GM19193 (cell line): ENCODE results near the gene CREB3L1.

Source experiments
- POLR2A ChIP-seq: IDR thresholded peaks from 4 replicates; pipeline ENCODE4 v1.6.1; 2011; ENCODE audit not compliant: insufficient read depth, insufficient read length; ENCODE audit errors: extremely low read depth

Gene CREB3L1

DNA sequence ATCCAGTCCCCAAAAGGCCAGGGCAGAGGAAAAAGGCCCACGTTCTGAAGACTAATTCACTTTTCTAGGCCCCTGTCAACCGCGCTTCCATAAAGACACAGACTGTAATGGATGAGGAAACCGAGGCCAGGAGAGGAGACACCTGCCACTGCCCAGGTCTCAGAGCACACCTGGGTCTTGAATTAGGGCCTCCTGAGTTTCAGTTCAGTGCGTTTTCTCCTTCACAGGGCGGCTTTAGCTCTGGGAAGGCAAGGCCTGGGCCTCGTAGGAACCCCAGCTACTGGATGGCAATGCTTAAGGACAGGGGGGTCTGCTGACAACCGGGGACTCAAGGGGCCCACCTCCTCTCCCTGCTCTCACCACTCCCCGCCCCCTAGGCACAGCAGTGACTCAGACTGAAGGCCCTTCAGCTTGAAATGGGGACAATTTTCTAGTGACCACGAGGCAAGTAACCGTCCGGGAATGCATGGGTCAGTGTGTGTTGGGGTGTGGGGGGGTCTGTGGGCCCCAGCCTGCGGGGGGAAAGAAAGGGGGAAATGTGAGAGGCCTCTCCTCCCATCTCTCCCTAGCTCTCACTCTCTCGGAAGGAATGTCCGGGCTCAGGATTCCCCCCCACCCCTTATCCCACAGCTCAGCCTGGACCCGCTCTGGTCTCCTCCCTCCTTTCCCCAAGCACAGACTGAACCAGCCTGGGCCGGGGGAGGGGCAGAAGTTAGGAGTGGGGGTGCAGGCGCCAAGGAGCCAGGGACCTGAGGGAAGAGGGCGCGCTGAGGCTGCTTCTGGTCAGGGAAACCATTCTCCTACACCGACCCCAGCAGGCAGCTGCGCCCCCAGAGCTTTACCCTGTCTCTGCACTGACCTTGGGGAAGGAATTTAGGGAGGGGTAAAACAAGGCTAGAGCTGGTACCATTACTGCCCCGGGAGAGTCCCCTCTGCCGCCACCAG, 17.2 kb downstream of the CREB3L1 start:
- TF ChIP-seq POLR2A = no peak

DNA sequence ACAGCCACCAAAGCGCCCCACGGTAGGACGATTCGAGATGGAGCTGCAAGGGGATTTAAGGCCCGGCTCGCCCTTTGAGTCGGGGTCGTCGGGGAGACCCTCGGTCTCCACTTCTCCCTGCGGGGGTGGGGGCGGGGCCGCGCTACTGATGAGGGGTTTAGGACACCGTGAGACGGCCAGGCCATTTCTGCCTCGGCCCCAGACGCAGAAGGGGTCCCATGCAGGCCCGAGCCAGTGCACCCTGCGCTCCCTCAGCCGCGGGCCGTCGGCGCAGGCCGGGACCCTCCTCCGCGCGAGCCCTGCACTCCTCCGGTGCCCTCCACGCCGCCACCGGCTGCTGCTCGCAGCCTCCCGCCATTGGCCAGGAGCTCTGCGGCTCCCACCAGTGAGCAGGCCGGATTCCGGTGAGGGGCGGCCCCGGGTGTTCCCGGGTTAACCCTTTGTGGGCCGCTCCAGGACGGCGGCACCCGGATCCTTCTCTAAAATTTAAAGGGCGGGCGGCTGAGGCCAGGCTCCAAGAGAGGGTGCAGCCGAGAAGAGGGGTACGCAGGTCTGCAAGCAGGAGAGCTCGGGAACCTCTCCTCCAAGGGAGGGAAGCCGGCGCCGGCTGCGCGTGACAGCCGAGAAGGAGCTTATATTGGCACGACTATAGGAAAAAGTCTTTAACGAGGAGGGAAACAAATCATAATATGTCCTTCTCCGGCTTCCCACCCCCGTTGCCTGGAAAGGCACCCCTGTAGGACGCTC, 18.0 kb downstream of the CREB3L1 start:
- no peak for TF ChIP-seq POLR2A

DNA sequence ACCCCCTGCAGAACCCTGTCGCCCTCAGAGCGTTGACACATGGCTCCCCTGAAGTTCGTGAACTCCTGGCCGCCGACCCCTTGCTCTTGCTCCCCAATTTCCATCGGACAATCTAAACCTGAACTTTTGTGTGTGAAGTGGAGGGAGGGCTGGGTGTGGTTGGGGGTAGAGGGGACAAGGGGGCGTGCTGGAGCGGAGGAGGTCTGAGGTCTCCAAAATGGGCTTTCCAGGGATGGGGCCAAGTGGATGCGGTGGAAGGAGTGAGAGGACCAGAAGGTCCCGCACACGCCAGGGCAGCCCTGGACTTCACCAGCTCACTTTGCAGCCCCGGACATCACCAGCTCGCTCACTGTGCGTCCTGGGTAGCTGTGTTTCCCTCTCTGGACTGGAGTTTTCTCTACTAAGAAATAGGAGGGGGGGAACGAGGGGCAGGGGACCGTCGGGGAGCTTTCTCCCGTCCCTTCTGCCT, 18.6 kb downstream of the CREB3L1 start:
- no peak for TF ChIP-seq POLR2A

DNA sequence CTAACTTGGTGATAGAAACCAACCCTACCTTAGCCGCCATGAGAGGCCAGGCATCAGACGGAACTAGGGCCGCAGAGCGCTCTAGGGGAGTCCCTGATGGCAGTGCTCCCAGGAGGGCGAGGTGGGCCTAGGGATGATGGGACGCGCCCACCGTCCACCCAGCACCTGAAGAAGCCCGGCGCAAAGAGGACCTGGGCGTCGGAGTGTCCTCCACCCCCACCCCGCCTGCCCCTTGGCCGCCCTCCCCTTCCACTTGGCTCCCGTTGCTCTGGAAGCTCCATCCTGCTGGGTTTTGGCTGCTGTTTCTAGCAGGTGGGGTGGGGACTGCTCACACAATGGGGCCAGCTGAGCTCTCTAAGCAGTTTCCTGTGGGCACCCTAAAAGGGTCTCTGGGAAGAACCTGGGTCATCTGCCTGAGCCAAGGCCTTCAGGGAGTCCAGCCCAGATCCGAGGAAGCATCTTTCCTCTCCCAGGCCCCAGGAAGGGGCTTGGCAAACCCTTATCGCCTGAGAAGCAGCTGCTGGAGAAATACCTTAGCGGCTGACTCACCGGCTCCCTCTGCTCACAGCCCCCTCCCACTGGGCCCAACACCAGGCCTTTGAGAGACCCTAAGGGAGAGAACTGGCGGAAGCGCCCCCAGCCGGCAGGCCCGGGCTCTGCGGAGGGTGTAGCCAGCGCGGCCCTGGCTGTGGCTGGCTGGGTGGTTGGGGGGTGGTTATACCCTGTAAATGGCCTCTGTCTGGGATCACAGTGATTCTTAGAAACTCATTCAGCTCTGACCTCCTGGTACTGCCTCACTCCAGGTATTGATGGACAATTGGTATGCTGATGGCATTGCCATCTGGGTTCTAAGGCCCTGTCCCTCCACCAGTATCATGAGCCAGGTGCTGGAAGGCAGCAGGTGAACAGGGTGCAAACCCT, 19.3 kb downstream of the CREB3L1 start:
- no peak for TF ChIP-seq POLR2A

DNA sequence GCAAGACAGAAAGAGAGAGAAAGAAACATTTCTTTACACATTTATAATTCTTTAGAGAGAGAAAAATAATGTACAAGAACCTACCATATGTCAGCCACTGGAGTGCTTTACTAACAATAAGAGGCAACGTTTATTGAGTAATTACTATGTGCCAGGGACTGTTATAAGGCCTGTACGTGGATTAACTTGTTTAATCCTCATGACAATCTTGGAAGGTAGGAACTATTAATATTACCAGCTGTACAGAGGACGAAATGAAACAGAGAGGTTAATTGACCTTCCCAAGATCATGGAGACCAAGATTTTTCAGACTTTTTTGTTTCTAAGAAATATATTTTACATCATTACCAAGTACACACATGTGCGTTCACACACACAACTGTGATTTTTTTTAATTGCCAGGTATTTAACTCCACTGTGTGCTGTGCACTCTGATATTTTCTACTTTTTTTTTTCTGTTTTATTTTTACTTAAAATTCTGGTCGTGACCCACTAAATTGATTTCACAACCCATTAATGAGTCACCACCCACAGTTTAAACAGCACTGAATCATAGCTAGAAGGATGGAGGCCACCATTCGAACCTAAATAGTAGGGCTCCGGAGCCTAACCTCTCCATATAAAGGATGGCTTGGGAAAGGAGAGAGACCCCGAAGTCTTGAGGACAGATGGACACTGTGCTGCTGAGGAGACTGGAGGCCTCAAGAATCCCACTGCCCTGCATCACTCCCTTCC, 21.4 kb downstream of the CREB3L1 start:
- TF ChIP-seq POLR2A = no peak

DNA sequence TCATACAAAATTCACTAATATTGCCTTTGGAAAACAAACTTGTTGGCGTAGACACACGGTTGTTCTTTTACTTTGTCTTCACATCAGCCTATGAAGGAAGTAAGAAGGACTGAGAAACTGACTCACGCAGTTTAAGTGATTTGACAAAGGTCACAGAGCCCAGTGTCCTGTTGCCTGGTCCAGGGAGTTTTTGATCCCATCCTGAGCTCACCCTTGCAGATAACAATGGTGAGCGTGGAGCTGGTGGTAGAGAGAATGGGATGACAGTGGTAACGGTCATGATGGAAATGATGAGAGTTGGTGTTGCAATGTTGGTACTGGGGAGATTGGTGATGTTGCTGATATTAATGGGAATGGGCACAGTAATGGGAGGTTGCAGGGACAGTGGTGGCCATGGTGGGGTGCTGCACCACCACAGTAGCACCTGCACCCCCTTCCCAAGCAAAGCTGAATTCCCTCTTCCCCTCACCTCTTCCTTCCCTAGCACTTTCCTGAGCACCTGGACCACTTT, 22.0 kb downstream of the CREB3L1 start:
- TF ChIP-seq POLR2A = no peak

DNA sequence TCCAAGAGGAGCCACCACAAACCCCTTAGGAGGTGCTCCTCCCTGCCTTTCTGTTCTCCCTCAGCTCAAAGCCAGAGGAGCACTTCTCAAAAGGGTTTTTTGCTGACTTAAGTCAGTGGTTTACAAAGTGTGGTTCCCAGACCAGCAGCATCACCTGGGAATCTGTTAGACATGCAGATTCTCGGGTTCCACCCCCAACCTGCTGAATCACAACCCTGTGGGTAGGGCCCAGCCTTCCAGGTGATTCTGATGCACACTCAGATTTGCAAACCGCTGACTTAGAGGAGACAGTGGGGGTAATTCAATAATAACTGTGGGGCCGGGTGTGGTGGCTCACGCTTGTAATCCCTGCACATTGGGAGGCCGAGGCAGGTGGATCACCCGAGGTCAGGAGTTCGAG, 22.8 kb downstream of the CREB3L1 start:
- TF ChIP-seq POLR2A = no peak

DNA sequence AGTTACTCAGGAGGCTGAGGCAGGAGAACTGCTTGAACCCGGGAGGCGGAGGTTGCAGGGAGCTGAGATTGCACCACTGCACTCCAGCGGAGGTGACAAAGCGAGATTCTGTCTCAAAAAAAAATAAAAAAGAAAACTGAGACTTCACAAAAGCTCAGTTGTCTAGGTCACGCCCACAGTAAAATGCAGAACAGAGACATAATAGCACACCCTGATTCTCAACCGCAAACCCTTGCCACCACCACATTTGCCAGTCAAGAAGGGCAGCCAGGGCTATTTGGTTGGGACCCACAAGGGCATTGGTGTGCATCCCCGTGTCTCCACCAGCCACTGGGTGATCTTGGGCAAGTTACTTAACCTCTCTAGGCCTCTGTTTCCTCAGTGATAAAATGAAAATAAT, 25.4 kb downstream of the CREB3L1 start:
- no peak for TF ChIP-seq POLR2A

DNA sequence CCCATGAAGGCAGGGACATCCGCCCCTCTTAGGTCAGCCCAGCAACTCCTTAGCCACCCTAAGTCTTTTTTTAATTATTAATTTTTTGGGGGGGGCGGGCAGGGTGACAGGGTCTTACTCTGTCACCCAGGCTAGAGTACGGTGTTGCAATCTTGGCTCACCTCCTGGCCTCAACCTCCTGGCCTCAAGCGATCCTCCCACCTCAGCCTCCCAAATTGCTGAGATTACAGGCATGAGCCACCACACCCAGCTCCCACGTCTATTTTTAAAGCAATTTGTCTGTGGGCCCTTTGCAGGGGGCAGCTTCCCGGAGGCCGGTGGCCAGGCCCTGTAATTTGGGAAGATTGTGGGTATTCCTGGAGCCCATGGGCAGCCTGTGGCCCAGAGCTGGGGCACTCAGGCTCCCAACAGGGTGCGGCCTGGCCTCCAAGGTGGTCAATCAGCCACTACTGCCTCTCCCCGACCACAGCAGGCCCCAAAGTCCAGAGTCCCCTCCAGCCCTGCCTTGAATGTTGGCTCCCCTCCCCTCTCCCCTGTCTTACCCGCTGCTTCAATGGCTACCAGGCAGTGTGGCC, 27.2 kb downstream of the CREB3L1 start:
- no peak for TF ChIP-seq POLR2A

DNA sequence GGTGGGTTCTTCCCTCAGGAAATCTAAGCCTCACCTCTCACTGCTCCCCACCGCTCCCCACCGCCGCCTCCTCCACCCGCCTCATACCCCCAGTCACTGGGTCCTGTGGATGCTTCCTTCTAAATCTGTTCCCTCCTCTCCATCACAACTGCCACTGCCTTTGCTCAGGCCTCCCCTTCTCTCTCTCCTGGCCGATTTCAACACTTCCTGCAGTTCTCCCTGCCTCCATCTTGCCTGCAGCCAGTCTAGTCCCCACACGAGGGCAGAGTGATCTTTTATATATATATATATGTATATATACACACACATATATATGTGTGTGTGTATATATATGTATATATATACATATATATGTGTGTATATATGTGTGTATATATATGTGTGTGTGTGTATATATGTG, 27.8 kb downstream of the CREB3L1 start:
- TF ChIP-seq POLR2A = no peak

DNA sequence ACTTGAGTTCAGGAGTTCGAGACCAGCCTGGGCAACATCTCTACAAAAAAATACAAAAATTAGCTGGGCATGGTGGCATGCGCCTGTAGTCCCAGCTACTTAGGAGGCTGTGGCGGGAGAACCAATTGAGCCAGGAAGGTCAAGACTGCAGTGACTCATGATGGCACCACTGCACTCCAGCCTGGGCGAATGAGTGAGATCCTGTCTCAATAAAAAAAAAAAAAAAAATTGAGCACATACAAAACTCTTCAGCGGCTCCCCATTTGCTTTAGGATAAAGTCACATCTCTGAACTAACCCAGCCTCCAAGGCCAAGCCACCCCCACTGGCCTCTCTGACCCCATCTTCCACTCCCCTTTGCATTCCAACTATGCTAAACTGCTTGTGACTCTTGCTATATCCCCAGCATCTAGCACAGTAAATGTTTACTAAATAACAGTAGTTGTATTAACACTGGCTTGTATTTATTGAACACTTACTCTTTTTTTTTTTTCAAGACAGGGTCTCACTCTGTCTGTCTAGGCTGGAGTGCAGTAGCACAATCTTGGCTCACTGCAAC, 28.9 kb downstream of the CREB3L1 start:
- no peak for TF ChIP-seq POLR2A

DNA sequence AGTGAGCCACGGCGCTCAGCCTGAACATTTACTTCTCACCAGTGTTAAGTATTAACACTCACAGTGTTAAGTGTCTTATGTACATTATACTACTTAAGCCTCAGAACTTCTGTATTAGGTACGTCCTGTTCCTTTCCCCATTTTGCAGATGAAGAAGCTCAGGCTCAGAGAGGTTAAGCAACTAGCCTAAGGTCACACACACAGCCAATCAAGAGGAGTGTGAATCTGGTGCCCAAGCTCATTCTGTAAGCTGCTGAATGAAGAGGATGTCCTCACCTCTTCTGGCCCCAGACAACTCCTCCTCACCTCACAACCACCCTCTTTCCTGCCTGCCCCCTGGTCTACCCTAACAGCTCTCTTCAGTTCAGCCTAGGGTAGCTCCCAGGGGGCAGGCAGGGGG, 29.9 kb downstream of the CREB3L1 start:
- TF ChIP-seq POLR2A = no peak

DNA sequence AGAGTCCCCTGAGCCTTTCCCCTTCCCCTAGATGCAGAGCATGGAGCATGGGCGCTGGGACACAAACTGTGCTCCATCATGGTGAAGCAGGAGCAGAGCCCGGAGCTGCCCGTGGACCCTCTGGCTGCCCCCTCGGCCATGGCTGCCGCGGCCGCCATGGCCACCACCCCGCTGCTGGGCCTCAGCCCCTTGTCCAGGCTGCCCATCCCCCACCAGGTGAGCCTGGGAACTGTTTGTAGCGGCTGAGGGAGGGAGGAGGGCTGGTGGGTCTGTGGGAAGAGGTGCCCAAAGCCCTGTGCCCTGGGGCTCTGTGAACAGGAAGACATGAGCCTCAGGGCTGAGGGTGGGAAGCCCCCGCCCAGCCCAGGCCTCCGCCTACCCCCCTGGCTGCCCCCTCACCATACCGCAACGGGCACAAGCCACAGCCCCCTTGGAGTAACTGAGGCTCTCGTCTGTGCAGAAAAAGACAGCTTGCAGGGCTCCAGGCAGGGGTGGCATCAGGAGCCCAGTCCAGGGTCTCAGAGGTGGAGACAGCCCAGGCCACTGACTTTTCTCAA, 30.4 kb downstream of the CREB3L1 start:
- no peak for TF ChIP-seq POLR2A
